Brain microvascular endothelial cell (primary cell): ENCODE data around the gene RAX2.
"Not testable (repeated sequence)": the region's sequence is repeated elsewhere in the genome, so short reads cannot be mapped to it uniquely, and the experiment has no call there.

Experiments used
- DNase-seq: peaks from one replicate; pipeline ENCODE4 v3.0.0-alpha.2; 2020
- H3K27ac ChIP-seq: fragments of 250-450 bp; sonication (Bioruptor Pico); 2 replicates; pipeline ENCODE4 v1.5.1; 2020; ENCODE audit warnings: mild to moderate bottlenecking, moderate library complexity
- H3K27me3 ChIP-seq: fragments of 250-450 bp; sonication (Bioruptor Pico); replicated peaks from 2 replicates; pipeline ENCODE4 v1.5.1; 2020; ENCODE audit warnings: mild to moderate bottlenecking
- H3K36me3 ChIP-seq: fragments of 250-450 bp; sonication (Bioruptor Pico); replicated peaks from 2 replicates; pipeline ENCODE4 v1.5.1; 2020; ENCODE audit warnings: mild to moderate bottlenecking
- H3K4me3 ChIP-seq: 2 replicates; pipeline ENCODE4 v1.5.1; 2011; ENCODE audit warnings: low read depth, mild to moderate bottlenecking, control low read depth, low read length, moderate library complexity
- CTCF ChIP-seq: IDR thresholded peaks from 2 replicates; pipeline ENCODE4 v1.5.1; 2011; ENCODE audit warnings: low read depth, mild to moderate bottlenecking, moderate library complexity, low read length, control low read depth, inconsistent platforms; ENCODE audit errors: missing control alignments
- in situ Hi-C: cut with HindIII; loops from 2 replicates; pipeline ENCODE4 v1.10.0; 2017; ENCODE audit warnings: low sequenced_read_pairs, low pct_ligation_motif_present

RAX2 gene

GRCh38 chr19:3768015-3768747, 3.8 kb downstream of the RAX2 start:
- no peaks in the 10 kb centered on the region for H3K27me3 ChIP-seq
- no peak overlapping the region for H3K4me3 ChIP-seq
- in situ Hi-C loops = no loop called here
- no peak for DNase-seq
- no peak for TF ChIP-seq CTCF
- H3K36me3 ChIP-seq = peaks cover 18% of the 10 kb centered on the region
- H3K27ac ChIP-seq = no peak overlapping the region

DNA sequence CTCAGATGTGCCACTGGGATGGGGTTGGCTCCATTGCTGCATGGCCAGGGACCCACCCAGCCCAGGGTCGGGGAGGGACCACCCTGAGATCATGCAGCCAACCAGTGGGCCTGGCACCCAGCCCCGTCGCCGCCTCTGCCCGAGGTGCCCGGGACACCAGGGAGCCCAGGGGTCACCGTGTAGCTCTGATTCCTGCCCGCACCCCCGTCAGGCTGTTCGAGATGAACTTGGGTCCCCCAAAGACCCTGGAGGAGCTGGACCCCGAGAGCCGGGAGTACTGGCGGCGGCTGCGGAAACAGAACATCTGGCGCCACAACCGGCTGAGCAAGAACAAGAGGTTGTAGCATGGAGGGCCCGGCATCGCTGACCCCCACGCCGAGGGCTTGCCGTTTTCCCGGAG, 5.0 kb downstream of the RAX2 start:
- TF ChIP-seq CTCF = no peak
- Histone ChIP-seq H3K27me3 (no peaks in the 10 kb centered on the region), H3K4me3 (no peak overlapping the region), H3K27ac (no peak overlapping the region), H3K36me3 (peaks cover 18% of the 10 kb centered on the region)
- no peak for DNase-seq
- in situ Hi-C loops = no loop called here

- DNase-seq = no peak
- Histone ChIP-seq H3K27me3 (no peaks in the 10 kb centered on the region), H3K4me3 (no peak overlapping the region), H3K36me3 (peaks cover 18% of the 10 kb centered on the region), H3K27ac (no peak overlapping the region)
- in situ Hi-C loops = no loop called here
- TF ChIP-seq CTCF = no peak
These were observed 5.5 kb downstream of the RAX2 start for GRCh38 chr19:3766520-3766919.

- H3K36me3 ChIP-seq = peaks cover 18% of the 10 kb centered on the region
- H3K4me3 ChIP-seq, in situ Hi-C loops, H3K27ac ChIP-seq, H3K27me3 ChIP-seq: not testable (repeated sequence)
- DNase-seq = peak; percentile 31
These were observed 6.3 kb downstream of the RAX2 start for GRCh38 chr19:3765757-3766156.

DNA sequence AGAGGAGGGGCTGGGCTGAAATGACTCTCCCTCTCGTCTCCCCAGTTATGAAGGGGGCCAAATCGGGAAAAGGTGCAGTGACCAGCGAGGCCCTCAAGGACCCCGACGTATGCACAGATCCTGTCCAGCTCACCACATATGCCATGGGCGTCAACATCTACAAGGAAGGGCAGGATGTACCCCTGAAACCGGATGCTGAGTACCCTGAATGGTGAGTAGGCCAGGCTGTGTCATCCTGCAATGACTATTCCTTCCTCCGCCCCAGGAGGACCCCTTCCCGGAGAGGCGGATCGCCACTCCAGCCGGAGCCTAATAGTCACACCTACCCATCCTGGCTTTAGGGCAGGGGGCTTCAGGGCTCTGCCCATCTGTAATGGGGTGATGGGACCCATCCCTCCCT, 6.9 kb downstream of the RAX2 start:
- in situ Hi-C loops = no loop called here
- H3K36me3 ChIP-seq = peaks cover 18% of the 10 kb centered on the region

More for the DNA sequence above, 6.9 kb downstream of the RAX2 start:
- Histone ChIP-seq H3K27me3 (no peaks in the 10 kb centered on the region), H3K4me3 (no peak overlapping the region), H3K27ac (no peak overlapping the region)
- DNase-seq = no peak
- no peak for TF ChIP-seq CTCF
